Measurements from ENCODE around the gene ZC3H12A.
A peak's percentile ranks its signal among the peaks of the same experiment; 100 is the strongest.

Gene ZC3H12A

GRCh38 chr1:37448691-37449417 is 25.5 kb upstream of the ZC3H12A start:
- no peak overlapping the region for H3K27ac ChIP-seq (ENCODE audit: low read length)
- TF ChIP-seq EZH2phosphoT487 (IDR thresholded peaks at IDR 0.05; ENCODE audit: low read depth) (no peak), CTCF (IDR thresholded peaks at IDR 0.05; ENCODE audit: low read depth, low read length) (no peak)
- peaks cover 8% of the 10 kb centered on the region for H3K4me1 ChIP-seq (ENCODE audit: low read length)
- H2AFZ ChIP-seq (ENCODE audit: low read depth, low read length) = no peak overlapping the region
- no peaks in the 10 kb centered on the region for H4K20me1 ChIP-seq (ENCODE audit: insufficient read depth, low read length)
- H3K9ac ChIP-seq (ENCODE audit: low read length) = no peak overlapping the region
- H3K79me2 ChIP-seq (ENCODE audit: low read length) = no peaks in the 10 kb centered on the region
- no peaks in the 10 kb centered on the region for H3K27me3 ChIP-seq (ENCODE audit: low read depth, low read length)
- no peaks in the 10 kb centered on the region for H3K36me3 ChIP-seq (replicated peaks; ENCODE audit: low read depth, low read length)
- no peak overlapping the region for H3K4me3 ChIP-seq (ENCODE audit: low read length)
- no peaks in the 10 kb centered on the region for H3K9me3 ChIP-seq (ENCODE audit: insufficient read depth, low read length)
- H3K4me2 ChIP-seq (ENCODE audit: low read length) = no peak overlapping the region

- no peaks in the 10 kb centered on the region for H4K20me1 ChIP-seq (ENCODE audit: insufficient read depth, low read length)
- H3K4me2 ChIP-seq (ENCODE audit: low read length) = peak overlapping the region; percentile 37; the same call in 1 of the 2 replicates
- H3K79me2 ChIP-seq (ENCODE audit: low read length) = no peaks in the 10 kb centered on the region
- no peak overlapping the region for H3K27ac ChIP-seq (ENCODE audit: low read length)
- H3K27me3 ChIP-seq (ENCODE audit: low read depth, low read length) = no peaks in the 10 kb centered on the region
- no peaks in the 10 kb centered on the region for H3K36me3 ChIP-seq (replicated peaks; ENCODE audit: low read depth, low read length)
- peaks cover 8% of the 10 kb centered on the region for H3K4me1 ChIP-seq (ENCODE audit: low read length)
- no peak overlapping the region for H3K9ac ChIP-seq (ENCODE audit: low read length)
- no peak overlapping the region for H3K4me3 ChIP-seq (ENCODE audit: low read length)
- TF ChIP-seq EZH2phosphoT487 (IDR thresholded peaks at IDR 0.05; ENCODE audit: low read depth) (no peak), CTCF (IDR thresholded peaks at IDR 0.05; ENCODE audit: low read depth, low read length) (no peak)
- no peak overlapping the region for H2AFZ ChIP-seq (ENCODE audit: low read depth, low read length)
- no peaks in the 10 kb centered on the region for H3K9me3 ChIP-seq (ENCODE audit: insufficient read depth, low read length)
Measured at GRCh38 chr1:37449936-37450335, 24.4 kb upstream of the ZC3H12A start.

GRCh38 chr1:37452416-37452815 is 22.0 kb upstream of the ZC3H12A start:
- no peaks in the 10 kb centered on the region for H3K36me3 ChIP-seq (replicated peaks; ENCODE audit: low read depth, low read length)
- H3K27ac ChIP-seq (ENCODE audit: low read length) = no peak overlapping the region
- no peak overlapping the region for H2AFZ ChIP-seq (ENCODE audit: low read depth, low read length)
- no peaks in the 10 kb centered on the region for H4K20me1 ChIP-seq (ENCODE audit: insufficient read depth, low read length)
- H3K27me3 ChIP-seq (ENCODE audit: low read depth, low read length) = no peaks in the 10 kb centered on the region
- no peaks in the 10 kb centered on the region for H3K9me3 ChIP-seq (ENCODE audit: insufficient read depth, low read length)
- peaks cover 22% of the 10 kb centered on the region for H3K4me1 ChIP-seq (ENCODE audit: low read length)
- H3K4me2 ChIP-seq (ENCODE audit: low read length) = no peak overlapping the region
- no peak overlapping the region for H3K4me3 ChIP-seq (ENCODE audit: low read length)
- H3K79me2 ChIP-seq (ENCODE audit: low read length) = no peaks in the 10 kb centered on the region
- no peak for TF ChIP-seq CTCF (IDR thresholded peaks at IDR 0.05; ENCODE audit: low read depth, low read length)
- no peak for TF ChIP-seq EZH2phosphoT487 (IDR thresholded peaks at IDR 0.05; ENCODE audit: low read depth)
- H3K9ac ChIP-seq (ENCODE audit: low read length) = no peak overlapping the region

- Histone ChIP-seq H3K9ac (ENCODE audit: low read length) (no peak overlapping the region), H3K4me1 (ENCODE audit: low read length) (peaks cover 22% of the 10 kb centered on the region), H3K27ac (ENCODE audit: low read length) (no peak overlapping the region), H3K27me3 (ENCODE audit: low read depth, low read length) (no peaks in the 10 kb centered on the region), H2AFZ (ENCODE audit: low read depth, low read length) (no peak overlapping the region), H3K4me2 (ENCODE audit: low read length) (no peak overlapping the region), H3K4me3 (ENCODE audit: low read length) (no peak overlapping the region), H3K36me3 (replicated peaks; ENCODE audit: low read depth, low read length) (no peaks in the 10 kb centered on the region), H4K20me1 (ENCODE audit: insufficient read depth, low read length) (no peaks in the 10 kb centered on the region), H3K79me2 (ENCODE audit: low read length) (no peaks in the 10 kb centered on the region), H3K9me3 (ENCODE audit: insufficient read depth, low read length) (no peaks in the 10 kb centered on the region)
- TF ChIP-seq EZH2phosphoT487 (IDR thresholded peaks at IDR 0.05; ENCODE audit: low read depth) (no peak), CTCF (IDR thresholded peaks at IDR 0.05; ENCODE audit: low read depth, low read length) (no peak)
Measured at GRCh38 chr1:37453647-37454046, 20.7 kb upstream of the ZC3H12A start.
